GM13976 (cell line): ENCODE data around the gene NTM.

Experiments used
- DNase-seq: peaks from one replicate; pipeline ENCODE4 v3.0.0; 2012; ENCODE audit warnings: low spot score
- in situ Hi-C: fragments of 300-500 bp; cut with MboI; formaldehyde crosslinking; loops from one replicate; pipeline ENCODE4 v1.12.0; 2022; ENCODE audit warnings: low sequenced_read_pairs, mixed read lengths, inconsistent platforms; ENCODE audit not compliant: unreplicated experiment
- TF ChIP-seq, protein P1 (sequence below): IDR thresholded peaks from 2 replicates; pipeline ENCODE4 v1.5.1; 2012; ENCODE audit warnings: borderline replicate concordance, mild to moderate bottlenecking; ENCODE audit not compliant: insufficient read depth; ENCODE audit errors: extremely low read depth, missing control alignments, control extremely low read depth

NTM gene

DNA sequence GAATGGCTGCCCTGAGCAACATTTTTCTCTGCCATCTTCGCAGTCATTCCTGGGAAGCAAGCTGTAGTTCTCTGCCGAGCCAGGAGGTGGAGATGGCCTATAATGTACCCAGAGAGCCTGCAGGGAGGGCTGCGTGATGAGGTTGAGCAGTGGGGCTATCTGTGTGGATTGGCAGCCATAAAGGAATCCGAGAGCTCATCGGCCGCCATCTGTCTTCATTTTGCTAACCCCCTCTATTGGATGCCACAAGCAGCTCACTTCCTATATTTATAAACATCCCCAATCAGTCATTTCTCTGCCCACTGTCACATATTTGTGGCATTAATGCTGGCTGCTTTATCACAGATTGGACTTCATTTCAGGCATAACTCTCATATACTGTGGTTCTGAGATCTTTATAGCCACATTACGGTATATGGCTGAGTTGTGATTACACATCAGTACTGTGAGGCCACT lies 209.5 kb downstream of the NTM start:
- in situ Hi-C loops = loop anchor here (10.0 kb wide), 1 partner anchor 95 kb away; no protein-coding TSS in a partner anchor

DNA sequence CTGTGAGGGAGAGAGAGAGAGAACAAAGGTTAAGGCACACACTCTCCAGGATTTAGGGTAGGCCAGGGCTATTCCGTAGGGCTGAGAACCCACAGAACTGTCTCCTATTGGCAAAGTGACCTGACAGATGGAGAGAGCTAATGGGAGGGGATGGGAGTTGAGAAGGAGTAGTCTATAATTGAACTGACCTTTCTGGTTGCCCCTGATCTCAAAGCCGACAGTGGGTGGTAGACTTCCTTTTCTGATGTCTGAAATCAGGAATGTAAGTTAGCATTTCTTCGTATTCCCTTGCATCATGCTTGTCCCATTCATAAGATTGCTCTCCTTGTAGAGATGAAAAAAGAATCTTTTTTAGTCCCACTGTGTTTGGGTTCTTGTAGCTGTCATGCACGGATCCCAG lies 210.1 kb downstream of the NTM start:
- TF ChIP-seq, protein P1, sequence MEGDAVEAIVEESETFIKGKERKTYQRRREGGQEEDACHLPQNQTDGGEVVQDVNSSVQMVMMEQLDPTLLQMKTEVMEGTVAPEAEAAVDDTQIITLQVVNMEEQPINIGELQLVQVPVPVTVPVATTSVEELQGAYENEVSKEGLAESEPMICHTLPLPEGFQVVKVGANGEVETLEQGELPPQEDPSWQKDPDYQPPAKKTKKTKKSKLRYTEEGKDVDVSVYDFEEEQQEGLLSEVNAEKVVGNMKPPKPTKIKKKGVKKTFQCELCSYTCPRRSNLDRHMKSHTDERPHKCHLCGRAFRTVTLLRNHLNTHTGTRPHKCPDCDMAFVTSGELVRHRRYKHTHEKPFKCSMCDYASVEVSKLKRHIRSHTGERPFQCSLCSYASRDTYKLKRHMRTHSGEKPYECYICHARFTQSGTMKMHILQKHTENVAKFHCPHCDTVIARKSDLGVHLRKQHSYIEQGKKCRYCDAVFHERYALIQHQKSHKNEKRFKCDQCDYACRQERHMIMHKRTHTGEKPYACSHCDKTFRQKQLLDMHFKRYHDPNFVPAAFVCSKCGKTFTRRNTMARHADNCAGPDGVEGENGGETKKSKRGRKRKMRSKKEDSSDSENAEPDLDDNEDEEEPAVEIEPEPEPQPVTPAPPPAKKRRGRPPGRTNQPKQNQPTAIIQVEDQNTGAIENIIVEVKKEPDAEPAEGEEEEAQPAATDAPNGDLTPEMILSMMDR = no peak
- in situ Hi-C loops = loop anchor here (10.0 kb wide), 1 partner anchor 94 kb away; no protein-coding TSS in a partner anchor
- no peak for DNase-seq

More for the DNA sequence above, 209.5 kb downstream of the NTM start:
- DNase-seq = peak; percentile 48
- TF ChIP-seq, protein P1 = peak; percentile 57

DNA sequence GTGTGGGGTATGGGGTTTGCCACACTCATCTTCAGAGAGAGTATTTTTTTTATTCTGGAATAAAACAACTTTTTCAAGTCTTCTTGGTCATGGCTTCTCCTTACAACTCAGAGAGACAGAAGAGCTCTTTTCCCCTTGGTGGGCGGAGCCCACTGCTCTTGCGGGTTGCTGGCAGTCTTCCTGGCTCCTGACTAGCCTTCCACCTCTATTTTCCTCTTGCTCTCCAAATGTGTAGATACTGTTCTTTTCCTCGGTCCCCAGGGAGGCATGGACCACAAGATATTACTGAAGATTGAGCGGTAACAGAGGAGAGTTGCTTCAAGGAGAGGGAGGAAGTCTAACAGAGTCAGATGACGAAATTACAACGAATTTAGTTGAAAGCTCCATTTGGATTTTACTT lies 210.6 kb downstream of the NTM start:
- in situ Hi-C loops = loop anchor here (10.0 kb wide), 1 partner anchor 94 kb away; no protein-coding TSS in a partner anchor
- TF ChIP-seq, protein P1 = no peak
- no peak for DNase-seq

DNA sequence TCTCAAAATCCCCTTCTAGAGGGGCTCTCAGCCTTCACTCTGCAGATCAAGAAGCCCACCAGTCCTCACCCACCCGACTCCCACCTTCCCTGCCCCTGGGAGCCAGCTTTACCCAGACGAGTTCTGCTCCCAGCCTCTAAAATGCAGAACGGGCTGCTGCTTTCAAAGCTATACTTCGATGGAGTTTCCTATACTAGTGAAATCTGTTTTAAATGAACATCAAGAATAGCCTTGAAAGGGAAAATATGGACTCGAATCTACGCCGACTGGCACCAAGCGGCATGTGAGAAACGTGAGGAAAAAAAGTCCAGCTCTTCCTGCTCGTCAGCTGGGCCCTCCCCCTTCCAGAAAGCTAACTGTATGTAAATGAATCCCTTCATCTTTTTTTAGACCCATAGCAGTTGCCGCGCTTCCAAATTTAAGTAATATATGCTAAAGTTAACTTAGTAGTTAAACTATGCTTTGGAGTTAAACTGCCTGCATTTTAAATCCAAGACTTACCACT lies 211.7 kb downstream of the NTM start:
- TF ChIP-seq, protein P1 = no peak
- no peak for DNase-seq
- in situ Hi-C loops = loop anchor here (10.0 kb wide), 1 partner anchor 93 kb away; no protein-coding TSS in a partner anchor

DNA sequence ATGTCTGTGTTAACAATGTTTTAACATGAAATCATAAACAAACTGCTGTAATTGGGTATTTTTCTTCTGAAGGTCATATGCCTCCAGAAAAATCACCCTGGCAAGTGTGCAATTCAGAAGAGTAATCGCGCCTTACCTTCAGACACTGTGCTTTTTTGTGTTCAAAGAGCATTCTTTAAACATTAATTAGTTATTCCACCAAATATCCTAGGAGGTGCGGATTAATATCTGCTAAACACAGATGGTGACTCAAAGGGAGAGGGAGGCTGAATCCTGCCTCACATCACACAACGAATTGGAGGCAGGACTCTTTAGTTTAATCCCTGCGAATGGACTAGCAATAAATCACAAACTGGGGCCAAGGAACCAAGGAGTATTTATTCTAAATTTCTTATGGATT lies 213.0 kb downstream of the NTM start:
- in situ Hi-C loops = loop anchor here (10.0 kb wide), 1 partner anchor 91 kb away; no protein-coding TSS in a partner anchor
- TF ChIP-seq, protein P1 = no peak
- no peak for DNase-seq

DNA sequence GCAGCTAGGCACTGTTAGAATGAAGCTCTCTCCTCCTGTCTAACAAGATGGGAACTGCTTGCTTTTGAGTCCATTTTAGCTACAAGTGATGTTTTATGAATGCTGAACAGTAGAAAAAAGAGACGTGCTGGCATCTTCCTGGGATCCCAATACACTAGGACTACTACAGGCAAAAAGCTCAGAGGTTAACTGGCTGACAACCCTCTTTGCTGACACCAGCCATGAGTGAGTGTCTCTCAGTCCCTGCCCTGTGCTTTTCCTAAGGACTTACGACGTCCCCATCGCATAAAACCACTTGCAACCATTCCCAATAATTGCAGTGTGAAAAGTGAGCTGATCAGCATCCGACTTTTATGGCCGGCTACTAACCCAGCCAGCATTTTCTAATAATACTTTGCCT lies 213.5 kb downstream of the NTM start:
- TF ChIP-seq, protein P1 = no peak
- DNase-seq = no peak
- in situ Hi-C loops = loop anchor here (10.0 kb wide), 1 partner anchor 91 kb away; no protein-coding TSS in a partner anchor
